Iris pigment epithelial cell (primary cell): ENCODE results near the gene HSBP1L1.

Source experiments
- DNase-seq: peaks from one replicate; pipeline ENCODE4 v3.0.0-alpha.2; 2011; ENCODE audit warnings: low read depth

HSBP1L1 gene

GRCh38 chr18:79930020-79930642 is 34.3 kb upstream of the HSBP1L1 start:
- DNase-seq, result no peak

- no peak for DNase-seq
Measured at GRCh38 chr18:79931475-79931874, 33.0 kb upstream of the HSBP1L1 start.

GRCh38 chr18:79932907-79933306 is 31.5 kb upstream of the HSBP1L1 start:
- no peak for DNase-seq

- DNase-seq, result no peak
Measured at GRCh38 chr18:79933765-79934164, 30.7 kb upstream of the HSBP1L1 start.

- no peak for DNase-seq
Measured at GRCh38 chr18:79934311-79935097, 29.9 kb upstream of the HSBP1L1 start.

DNA sequence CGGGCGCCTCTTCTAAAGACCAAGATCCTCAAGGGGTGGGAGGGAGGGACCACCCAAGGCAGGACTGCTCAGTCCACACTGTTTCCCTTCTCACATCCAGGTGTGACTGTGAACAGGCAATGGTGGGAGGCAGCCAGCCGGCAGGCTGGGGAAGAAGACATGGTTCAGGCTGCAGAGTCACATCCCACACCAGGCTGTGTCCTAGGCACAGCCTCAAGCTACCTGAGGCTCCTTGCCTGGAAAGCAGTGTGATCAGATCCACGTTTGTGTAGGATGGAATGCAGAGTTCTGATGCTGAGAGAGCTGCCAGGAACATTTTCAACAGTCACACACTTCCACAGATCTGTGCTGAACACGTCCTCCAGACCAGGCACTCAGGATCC is 29.4 kb upstream of the HSBP1L1 start:
- no peak for DNase-seq

GRCh38 chr18:79935499-79935898 is 28.9 kb upstream of the HSBP1L1 start:
- DNase-seq, result no peak

DNA sequence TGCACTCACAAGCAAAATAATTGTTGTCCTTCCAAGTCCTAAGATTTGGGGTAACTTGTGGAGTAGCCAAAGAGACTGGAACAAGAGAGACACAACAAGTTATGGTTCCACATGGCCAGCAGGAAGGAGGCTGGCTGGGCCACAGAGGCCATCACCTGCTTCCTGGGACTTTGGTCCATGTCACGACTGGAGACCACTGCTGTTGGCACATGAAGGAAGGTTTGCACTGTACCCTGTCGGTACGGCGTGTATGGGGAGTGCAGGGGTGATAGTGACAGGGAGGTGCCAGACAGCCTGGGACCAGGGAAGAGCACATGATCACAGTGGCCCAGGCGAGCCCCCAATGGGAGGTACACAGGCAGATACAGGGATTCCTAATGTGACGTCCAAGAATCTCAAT is 28.5 kb upstream of the HSBP1L1 start:
- DNase-seq, result no peak

GRCh38 chr18:79936641-79937040 is 27.8 kb upstream of the HSBP1L1 start:
- DNase-seq, result no peak

DNA sequence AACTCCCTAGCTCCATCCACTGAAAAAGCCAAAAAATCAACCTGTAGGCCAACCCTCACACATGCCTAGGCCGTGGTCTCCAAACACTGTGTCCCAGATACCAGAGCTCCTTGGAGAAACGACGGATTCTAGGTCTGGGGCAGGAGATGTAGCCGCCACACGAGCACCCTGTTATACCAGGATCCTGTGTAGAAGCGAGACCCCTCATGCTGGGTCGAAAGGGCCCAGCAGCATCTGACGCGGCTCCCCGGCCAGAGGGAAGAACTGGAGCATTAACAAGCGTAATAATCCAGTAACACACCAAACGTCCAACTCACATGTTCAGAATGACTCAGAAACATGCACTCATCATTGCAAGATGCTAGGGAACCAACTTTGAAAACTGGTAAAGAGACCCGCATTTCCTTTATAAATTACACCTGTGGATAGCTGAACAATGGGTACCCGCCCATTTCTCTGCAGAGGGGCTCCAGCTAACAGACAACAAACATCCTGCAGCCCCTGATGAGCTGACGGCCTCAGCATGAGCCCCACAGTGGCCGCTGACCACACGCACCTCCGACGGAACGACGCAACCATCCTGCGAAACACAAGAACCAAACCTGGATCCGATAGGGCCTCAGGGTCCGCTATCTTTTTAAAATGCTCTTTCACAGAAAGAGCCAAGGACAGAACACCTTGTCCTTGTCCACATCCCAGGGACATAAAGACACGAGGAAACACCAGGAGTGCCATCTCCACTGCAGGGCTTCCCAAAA is 27.2 kb upstream of the HSBP1L1 start:
- DNase-seq, result no peak

DNA sequence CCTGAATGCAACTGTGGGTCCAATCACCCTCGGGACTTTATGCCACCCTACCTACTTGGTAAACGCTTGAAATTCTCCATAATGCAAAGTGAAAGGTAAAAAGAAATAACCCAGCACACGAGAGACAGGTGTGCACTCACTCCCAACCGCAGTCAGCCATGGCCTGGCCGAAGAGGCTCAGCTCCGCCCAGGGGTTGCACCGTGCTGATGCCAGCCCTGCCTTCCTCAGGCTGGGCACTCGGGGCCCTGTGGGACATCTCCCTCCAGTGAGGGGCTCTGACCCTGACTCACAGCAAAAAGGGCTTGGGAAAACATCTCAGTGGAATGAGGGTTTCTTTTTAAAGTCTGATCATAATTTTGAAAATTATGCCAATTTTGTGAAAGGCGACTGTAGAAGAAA is 26.2 kb upstream of the HSBP1L1 start:
- DNase-seq, result no peak

DNA sequence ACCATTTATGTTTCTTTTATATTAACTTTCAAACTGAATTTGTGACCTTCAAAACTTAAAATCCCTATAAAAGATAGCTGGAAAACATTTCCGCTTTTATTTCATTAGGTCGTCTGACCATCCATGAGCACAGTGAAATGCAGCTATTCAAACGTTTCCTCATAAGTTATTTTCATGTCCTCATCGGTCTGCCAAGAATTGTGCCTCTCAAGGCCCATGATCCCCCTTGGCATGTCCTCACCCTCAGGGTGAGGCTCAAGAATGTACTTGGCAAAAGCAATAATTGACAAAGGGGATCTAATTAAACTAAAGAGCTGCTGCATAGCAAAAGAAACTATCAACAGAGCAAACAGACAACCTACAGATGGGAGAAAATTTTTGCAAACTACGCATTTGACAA is 25.3 kb upstream of the HSBP1L1 start:
- no peak for DNase-seq

DNA sequence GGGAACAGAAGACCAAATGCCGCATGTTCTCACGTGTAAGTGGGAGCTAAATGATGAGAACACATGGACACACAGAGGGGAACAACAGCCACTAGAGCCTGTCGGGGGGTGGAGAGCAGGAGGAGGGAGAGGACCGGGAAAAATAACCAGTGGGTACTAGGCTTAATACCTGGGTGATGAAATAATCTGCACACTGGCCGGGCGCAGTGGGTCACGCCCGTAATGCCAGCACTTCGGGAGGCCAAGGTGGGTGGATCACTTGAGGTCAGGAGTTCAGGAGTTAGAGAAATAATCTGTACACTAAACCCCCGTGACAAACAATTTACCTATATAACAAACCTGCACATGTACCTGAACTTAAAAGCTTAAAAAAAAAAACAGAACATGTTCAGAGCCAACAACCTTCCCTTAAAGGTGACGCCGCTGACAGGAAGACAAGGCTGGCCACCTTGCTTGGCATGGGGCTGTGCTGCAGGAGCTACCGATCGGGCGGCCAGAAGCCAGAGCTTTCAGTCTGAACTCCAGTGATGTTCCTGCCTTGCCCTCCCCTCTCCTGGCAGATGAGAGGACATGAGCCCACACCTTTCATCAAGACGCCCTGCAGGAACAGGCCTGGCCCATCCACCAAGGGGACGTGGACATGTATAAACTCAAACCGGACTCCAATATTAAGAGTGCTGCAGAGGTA is 24.2 kb upstream of the HSBP1L1 start:
- no peak for DNase-seq

DNA sequence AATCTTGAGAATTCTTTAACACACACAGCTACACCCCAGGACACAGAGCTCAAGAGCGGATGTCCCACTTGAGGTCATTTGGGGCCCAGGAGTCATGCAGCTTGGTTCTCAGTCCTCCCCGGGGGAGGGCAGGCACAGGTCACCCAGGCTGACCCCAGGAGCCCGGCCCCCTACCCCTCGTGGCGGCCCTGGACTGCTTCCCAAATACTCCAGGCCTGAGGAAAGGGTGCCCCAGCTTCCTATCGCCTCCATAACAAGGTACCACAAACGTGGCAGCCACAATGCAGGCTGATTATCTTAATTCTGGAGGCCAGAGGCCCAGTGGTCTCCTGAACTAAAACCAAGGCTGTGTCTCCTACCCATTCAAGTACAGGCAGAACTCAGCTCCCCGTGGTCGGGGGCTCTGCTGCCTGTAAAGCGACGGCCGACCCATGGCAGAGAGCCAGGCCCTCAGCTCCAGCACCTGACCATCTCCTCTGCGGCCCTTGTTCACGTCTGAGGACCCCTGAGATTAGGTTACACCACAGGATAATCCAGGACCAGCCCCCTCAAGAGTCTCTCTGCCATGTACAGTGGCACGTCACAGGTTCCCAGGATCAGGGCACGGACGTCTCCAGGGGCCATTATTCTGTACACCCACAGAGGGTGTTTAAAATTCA is 23.5 kb upstream of the HSBP1L1 start:
- no peak for DNase-seq

DNA sequence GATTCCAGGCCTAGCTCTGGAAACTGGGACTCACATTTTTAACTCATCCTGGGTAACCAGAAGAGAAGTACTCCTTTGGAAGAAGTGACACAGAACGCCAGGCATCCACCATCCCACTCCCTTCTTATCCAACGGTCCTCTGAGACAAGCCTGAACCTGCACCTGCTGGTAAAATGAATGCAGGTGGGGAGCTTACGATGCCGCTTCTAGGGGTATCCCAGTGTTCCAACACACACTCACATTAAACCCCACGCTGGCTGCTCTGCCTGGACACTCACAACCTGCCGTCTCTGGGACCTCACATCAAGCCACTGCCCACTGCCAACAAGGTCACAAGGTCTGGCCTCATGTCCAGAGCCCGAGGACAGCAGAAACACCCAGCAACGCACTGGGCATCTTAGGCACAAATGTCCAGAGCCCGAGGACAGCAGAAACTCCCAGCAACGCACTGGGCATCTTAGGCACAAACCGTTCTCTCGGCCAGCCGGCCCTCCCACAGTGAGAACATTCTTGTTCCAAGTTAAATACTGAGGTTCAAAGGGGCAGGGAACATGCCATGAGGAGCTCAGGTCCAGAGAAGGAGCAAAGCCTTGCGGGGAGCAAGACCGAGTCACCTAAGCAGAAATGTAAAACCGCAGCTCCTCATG is 22.8 kb upstream of the HSBP1L1 start:
- DNase-seq, result no peak

DNA sequence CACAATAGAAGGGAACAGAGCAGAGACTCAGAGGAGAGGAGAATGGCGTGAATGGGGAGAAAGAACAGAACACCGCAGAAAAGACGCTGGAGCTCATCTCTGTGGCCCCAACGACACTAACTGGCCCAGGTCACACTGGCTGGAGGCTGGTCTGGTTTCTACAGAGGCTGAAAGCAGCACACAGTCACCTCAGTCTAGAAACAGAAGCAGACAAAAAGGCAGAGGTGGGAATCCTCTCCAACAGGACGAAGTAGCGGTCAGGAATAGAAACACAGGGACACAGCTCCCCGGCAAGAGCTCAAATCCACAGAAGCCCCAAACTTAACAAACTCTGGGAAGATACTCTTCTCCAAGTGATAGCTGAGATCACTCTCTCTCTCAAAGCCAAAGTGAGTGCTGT is 22.2 kb upstream of the HSBP1L1 start:
- DNase-seq, result no peak

DNA sequence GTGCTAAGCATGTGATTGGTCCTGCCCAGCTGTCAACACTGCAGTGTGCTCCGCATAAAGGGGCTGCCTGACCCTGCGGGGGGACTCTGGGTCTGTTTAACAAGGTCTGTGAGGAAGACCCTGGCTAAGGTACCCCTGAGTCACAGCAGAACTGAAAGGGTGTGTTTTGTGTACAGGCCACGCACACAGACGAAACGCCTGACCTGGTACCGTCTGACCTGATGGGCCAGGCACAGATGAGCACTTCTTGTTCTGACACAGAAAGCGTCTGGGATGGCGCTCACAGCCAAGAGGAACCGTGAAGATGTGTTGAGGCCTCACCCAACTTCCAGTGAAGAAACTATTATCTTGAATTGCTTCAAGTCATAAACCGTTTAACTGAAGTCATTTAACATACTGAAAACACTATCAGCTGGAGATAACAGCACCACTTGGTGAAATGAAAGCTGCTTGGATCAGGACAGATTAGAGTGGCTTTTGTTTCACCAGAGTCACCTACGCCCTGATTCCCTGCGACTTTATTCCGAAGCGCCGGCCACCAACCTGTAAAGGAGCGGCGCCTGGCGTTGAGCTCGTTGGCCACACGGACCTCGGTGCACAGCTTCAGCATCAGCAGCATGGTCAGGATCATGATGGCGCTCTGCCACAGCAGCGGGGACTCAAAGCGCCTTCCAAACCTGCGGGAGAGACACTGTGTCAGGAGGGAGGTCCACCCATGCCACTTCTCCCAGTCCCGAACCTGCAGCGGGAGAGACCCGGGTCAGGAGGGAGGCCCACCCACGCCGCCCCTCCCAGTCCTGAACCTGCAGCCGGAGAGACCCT is 21.4 kb upstream of the HSBP1L1 start:
- no peak for DNase-seq

DNA sequence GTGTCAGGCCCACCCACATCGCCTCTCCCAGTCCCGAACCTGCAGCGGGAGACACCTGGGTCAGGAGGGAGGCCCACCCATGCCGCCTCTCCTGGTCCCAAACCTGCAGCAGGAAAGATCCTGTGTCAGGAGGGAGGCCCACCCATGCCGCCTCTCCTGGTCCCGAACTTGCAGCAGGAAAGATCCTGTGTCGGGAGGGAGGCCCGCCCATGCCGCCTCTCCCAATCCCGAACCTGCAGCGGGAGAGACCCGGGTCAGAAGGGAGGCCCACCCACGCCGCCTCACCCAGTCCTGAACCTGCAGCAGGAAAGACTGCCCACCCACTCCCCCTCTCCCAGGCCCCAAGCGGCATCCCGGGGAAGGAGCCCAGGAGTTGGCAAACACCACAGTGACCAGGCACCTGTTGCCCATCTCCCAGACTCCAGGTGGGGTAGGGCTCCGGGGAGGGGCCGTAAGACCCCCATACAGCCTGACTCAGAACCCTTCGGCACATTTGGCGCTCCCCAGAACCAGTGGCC is 20.8 kb upstream of the HSBP1L1 start:
- DNase-seq, result no peak

GRCh38 chr18:79944126-79944731 is 20.2 kb upstream of the HSBP1L1 start:
- DNase-seq, result no peak

DNA sequence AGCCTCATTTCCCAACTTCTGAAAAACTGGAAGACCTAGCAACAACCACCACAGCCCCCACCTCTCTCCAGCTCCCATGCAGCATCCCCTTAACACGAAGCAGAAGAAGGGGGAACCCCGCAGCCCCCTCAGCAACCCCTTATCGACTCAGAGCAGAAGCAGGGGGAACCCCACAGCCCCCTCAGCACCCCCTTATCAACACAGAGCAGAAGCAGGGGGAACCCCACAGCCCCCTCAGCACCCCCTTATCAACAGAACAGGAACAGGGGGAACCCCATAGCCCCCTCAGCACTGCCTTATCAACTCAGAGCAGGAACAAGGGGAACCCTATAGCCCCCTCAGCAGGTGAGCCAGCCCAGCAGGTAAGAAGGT is 19.7 kb upstream of the HSBP1L1 start:
- no peak for DNase-seq
